NCI-H226 (cell line): ENCODE results near the gene NHERF2.

Experiments
- DNase-seq: peaks from one replicate; pipeline ENCODE4 v3.0.0-alpha.2; 2015

NHERF2 gene

GRCh38 chr16:2042986-2043666, 16.4 kb downstream of the NHERF2 start:
- no peak for DNase-seq

GRCh38 chr16:2043667-2044451, 17.2 kb downstream of the NHERF2 start:
- DNase-seq: no peak

- no peak for DNase-seq
These were observed 17.8 kb downstream of the NHERF2 start for GRCh38 chr16:2044541-2044940.

- no peak for DNase-seq
These were observed 19.5 kb downstream of the NHERF2 start for GRCh38 chr16:2045965-2046892.

DNA sequence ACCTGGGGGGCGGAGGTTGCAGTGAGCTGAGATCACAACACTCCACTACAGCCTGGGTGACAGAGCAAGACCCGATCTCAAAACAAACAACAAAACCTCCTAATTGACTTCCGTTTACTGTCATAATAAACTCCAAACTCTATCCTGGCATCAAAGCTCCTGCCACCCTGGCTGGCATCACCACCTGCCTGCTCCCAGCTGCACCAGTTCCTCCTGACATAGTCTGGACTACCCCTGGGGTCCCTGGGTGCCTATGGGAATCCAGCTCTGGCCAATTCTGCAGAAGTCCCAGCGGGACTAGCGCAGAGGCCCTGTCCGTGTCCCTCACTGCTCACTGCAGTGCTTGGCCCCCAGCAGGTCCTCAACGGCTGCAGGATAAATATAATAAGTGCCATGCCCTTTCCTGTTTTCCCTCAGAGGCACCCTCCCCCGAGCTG, 20.2 kb downstream of the NHERF2 start:
- DNase-seq: no peak

- DNase-seq: peak; percentile 93
These were observed 20.8 kb downstream of the NHERF2 start, which contains the start of the genes NTHL1 and TSC2 for GRCh38 chr16:2047330-2048115. Gene NTHL1, minus strand, starts transcription at chr16:2047834. Its CDS starts 11 bp downstream, at chr16:2047823. Gene TSC2, plus strand, starts transcription at chr16:2047985. Its CDS starts 631 bp downstream, at chr16:2048616.

DNA sequence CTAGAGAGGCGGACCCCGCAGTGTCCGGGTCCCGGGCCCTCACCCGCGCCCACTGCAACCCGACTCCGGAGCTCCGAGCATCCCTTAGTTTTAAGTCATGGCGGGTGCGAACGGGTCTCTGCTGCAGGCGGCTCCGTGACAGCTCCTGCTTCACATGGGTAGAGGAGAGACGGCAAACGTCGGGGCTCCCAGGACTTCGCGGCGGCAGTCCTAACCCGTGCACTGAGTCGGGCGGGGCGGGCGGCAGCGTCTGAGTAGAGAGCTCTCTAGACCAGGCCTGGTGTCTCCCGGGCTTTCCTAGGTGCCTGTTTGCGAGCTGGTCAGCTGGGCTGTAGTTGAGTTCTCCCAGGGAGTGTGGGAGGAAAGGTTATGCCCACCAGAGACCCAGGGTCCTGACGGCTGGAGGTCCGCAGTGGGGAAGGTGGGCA, 21.4 kb downstream of the NHERF2 start:
- no peak for DNase-seq

DNA sequence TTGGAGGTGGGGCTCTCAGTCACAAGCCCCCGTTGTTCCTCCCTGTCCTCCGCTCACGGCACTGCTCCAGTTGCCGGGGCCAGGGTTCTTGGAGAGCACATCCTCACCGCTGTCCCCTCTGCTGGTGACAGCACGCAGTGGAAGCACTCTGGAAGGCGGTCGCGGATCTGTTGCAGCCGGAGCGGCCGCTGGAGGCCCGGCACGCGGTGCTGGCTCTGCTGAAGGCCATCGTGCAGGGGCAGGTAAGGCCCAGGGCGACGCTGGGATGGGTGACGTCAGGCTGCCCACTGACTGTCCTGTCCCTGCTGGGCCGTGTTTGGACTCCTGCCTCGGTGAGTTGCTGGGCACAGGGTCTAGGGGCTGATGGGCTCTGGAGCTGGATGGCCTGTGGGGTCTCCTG, 26.5 kb downstream of the NHERF2 start:
- no peak for DNase-seq

- DNase-seq: no peak
These were observed 27.2 kb downstream of the NHERF2 start for GRCh38 chr16:2053897-2054296.

DNA sequence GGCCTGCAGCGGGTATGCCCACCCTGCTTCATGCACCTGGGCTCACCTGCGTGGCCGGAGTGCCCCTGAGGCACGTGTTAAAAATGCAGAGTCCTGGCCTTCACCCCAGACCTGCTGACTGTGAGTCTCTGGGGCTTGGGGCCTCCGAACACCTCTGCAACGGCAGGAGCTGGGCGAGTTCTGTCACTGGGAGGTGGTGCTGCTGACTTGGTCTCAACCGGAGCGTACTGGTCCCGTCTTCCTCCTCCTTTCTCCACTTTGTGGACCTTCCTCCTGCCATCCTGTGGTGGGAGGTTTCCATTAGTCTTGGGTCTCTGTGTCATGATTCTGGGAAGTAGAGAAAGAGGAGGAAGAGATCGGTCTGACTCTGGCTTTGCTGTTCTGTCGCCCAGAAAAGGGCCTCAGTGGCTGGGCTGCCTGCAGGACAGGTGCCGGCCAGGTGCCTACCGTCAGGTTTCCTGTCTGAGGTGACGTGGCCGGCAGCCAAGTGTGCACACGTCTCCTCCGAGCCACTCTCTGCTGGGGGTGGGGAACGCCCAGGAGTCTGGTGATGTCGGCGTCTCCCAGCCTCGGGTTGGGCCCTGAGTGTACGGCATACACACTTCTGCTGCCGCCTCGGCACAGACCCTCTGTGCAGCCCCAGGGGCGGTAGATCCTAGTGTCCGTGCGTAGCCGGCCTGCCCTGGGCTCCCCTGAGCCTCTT, 28.0 kb downstream of the NHERF2 start:
- DNase-seq: no peak

- DNase-seq: no peak
These were observed 29.4 kb downstream of the NHERF2 start for GRCh38 chr16:2056077-2056476.

GRCh38 chr16:2056681-2057407, 30.1 kb downstream of the NHERF2 start:
- DNase-seq: no peak

DNA sequence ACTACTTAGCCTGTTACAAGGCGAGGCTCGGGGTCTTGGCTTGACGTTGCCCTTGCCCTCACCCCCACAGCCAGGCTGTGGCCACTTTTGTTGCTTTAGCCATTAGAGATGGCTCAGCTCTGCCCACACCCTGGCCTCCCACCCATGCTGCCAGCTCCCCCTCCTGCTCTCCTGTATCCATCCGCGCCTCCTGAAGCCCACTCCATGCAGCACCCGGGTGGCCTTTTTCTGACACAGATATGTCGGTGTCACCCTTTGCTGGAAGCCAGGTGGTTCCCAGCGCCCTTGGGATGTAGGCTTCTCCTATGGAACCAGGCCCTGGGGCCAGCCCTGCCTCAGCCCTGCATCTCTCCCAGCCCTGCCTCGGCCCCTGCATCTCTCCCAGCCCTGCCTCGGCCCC, 30.7 kb downstream of the NHERF2 start:
- DNase-seq: no peak

- no peak for DNase-seq
These were observed 31.7 kb downstream of the NHERF2 start for GRCh38 chr16:2058420-2058819.

- no peak for DNase-seq
These were observed 32.2 kb downstream of the NHERF2 start for GRCh38 chr16:2058872-2059271.

GRCh38 chr16:2060346-2060745, 33.6 kb downstream of the NHERF2 start:
- no peak for DNase-seq

DNA sequence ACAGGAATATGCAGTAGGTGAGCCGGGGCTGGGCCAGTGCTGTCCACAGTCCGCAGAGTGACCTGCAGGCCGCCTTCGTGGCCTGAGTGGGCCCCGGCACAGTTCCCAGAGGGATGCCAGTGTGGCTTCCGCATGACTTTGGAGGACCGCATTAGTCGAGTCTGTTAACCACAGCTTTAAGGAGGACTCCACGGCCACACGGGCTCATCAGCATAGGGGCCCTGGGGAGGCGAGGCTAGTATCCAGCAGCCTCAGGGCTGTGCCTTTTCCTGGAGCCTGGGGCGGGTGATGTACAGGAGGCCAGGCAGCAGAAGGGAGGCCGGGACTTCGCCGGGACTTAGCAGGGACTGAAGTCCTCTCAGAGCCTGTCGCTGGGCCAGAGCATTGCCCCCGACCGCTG, 34.3 kb downstream of the NHERF2 start:
- no peak for DNase-seq

DNA sequence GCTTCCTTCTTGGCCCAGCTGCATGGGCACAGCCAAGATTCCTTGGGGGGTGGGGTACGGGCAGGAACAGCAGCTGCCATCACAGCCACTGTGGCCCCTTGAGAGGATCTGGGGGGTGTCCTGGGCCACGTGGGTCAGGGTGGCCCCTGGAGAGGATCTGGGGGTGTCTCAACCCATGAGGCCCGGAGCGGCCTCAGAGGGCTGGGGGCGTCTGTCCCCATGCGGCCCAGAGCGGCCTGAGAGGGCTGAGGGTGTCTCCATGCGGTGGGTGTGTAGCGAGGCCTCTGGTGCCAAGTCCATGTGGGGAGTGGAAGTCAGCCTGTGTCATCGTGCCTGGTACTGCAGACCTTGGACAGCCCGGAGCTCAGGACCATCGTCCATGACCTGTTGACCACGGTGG, 34.8 kb downstream of the NHERF2 start:
- DNase-seq: no peak

- no peak for DNase-seq
These were observed 36.1 kb downstream of the NHERF2 start for GRCh38 chr16:2062801-2063200.

- no peak for DNase-seq
These were observed 37.2 kb downstream of the NHERF2 start for GRCh38 chr16:2063861-2064260.
